Suprapubic skin (tissue), 4 donors: ENCODE data around the gene PPP1R13B.

Source experiments
- POLR2A ChIP-seq, 2 donors: fragments of 450-650 bp; IDR thresholded peaks; one replicate each; pipeline ENCODE4 v1.6.1; 2017; ENCODE audit warnings: antibody characterized with exemption in 2 of 2, mild to moderate bottlenecking in 2 of 2, moderate library complexity in 2 of 2
- POLR2AphosphoS5 ChIP-seq, 3 donors: sonication (generic); formaldehyde crosslinking; IDR thresholded peaks; one replicate each; pipeline ENCODE4 v1.6.1; 2017; ENCODE audit warnings: antibody characterized with exemption in 3 of 3
- TF ChIP-seq, protein P1 (sequence below), 2 donors: fragments of 200-600 bp in 1 of 2; fragments of 450-650 bp in 1 of 2; sonication (generic) in 1 of 2; IDR thresholded peaks; one replicate each; pipeline ENCODE4 v1.5.1; 2016 to 2019; ENCODE audit warnings: antibody characterized with exemption in 2 of 2, mild to moderate bottlenecking in 1 of 2, moderate library complexity in 1 of 2

DNA sequence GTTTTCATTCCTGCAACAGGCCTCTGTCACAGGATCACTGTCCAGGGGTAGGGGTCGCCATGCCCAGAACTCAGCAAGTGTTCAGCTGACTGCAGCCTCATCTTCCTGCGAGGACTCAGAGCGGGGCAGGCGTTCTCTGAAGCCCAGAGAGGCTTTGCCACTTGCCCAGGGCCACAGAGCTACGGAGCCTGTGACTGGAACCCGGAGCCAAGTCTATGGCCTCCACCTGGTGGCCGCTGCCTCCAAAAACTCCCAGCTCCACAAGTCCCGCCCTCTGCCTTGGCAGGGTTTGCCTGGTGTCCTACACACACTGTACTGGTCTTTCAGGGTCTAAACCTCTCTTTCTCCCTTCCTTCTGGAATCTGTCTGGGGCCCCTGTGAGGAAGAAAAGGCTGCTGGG lies 8.7 kb upstream of the PPP1R13B start:
- TF ChIP-seq POLR2A (IDR thresholded peaks at IDR 0.05), result no peak
- TF ChIP-seq POLR2AphosphoS5 (IDR thresholded peaks at IDR 0.05), result no peak
- TF ChIP-seq, protein P1, sequence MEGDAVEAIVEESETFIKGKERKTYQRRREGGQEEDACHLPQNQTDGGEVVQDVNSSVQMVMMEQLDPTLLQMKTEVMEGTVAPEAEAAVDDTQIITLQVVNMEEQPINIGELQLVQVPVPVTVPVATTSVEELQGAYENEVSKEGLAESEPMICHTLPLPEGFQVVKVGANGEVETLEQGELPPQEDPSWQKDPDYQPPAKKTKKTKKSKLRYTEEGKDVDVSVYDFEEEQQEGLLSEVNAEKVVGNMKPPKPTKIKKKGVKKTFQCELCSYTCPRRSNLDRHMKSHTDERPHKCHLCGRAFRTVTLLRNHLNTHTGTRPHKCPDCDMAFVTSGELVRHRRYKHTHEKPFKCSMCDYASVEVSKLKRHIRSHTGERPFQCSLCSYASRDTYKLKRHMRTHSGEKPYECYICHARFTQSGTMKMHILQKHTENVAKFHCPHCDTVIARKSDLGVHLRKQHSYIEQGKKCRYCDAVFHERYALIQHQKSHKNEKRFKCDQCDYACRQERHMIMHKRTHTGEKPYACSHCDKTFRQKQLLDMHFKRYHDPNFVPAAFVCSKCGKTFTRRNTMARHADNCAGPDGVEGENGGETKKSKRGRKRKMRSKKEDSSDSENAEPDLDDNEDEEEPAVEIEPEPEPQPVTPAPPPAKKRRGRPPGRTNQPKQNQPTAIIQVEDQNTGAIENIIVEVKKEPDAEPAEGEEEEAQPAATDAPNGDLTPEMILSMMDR (IDR thresholded peaks at IDR 0.05), result no peak
